Measurements from ENCODE around the gene GPR68.

DNA sequence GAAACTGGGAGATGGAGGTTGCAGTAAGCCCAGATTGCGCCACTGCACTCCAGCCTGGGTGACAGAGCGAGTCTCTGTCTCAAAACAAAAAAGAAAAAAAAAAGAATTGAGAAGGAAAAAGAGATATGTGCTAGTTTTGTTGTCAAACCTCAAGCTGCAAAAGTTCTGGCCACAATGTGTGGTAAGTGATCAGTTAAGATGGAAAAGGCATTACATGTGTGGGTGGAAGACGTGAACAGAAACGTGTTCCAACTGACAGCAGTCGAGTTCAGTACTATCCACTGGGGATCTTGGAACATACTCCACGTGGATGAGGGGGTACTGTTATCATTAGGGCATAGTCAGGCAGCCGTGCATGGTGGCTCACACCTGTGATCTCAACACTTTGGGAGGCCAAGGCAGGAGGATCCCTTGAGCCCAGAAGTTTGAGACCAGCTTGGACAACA, 17.3 kb downstream of the GPR68 start:
- TF ChIP-seq, protein P1, sequence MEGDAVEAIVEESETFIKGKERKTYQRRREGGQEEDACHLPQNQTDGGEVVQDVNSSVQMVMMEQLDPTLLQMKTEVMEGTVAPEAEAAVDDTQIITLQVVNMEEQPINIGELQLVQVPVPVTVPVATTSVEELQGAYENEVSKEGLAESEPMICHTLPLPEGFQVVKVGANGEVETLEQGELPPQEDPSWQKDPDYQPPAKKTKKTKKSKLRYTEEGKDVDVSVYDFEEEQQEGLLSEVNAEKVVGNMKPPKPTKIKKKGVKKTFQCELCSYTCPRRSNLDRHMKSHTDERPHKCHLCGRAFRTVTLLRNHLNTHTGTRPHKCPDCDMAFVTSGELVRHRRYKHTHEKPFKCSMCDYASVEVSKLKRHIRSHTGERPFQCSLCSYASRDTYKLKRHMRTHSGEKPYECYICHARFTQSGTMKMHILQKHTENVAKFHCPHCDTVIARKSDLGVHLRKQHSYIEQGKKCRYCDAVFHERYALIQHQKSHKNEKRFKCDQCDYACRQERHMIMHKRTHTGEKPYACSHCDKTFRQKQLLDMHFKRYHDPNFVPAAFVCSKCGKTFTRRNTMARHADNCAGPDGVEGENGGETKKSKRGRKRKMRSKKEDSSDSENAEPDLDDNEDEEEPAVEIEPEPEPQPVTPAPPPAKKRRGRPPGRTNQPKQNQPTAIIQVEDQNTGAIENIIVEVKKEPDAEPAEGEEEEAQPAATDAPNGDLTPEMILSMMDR (IDR thresholded peaks at IDR 0.05) = no peak
- no peak for TF ChIP-seq POLR2A (IDR thresholded peaks at IDR 0.05)
